ENCODE data around the gene PDLIM1. TPM values are rescaled to one million over a fixed set of nuclear protein-coding genes. Genes with fewer than 3 reads are reported as not detected.

PDLIM1 gene
- total and polyA plus RNA-seq, 9 of the 15 experiments (the other 6 are each of a cell fraction or from before 2014, with no cell fraction given) = 19.8 to 164 (median 39.1) TPM

DNA sequence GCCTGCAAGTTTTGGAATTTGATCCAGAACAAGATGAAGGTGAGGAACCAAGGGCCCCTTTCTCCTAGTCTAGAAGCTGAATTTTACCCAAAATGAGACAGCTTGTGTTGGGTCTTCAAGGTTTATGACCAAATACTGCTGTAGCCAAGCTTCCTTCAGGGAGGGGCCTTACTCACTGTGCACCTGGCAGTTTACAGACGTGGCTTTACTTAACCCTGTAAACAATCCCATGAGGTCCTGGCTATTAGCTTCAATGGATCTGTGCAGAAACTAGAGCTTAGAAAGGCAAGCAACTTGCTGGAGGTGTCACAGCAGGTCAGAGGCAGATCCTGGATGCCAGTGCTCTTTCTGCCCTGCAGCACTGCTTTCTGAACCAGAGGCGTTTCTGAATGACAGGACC, 46.7 kb downstream of the PDLIM1 start:
- ChIA-PET CTCF (ENCODE audit: low intra/inter-chr PET ratio) (interaction anchor here (1.5 to 2.1 kb wide), 3 partner anchors 61 to 614 kb away, joined by 6 to 12 read pairs (median 8); no protein-coding TSS in a partner anchor), POLR2A (no interaction called here)
- Histone ChIP-seq H3K79me2 (ENCODE audit: control insufficient read depth, insufficient read depth, low read length) (no peaks in the 10 kb centered on the region), H3K36me3 (ENCODE audit: control insufficient read depth, insufficient read depth, low read length) (peaks cover 72% of the 10 kb centered on the region), H3K4me3 (no peak overlapping the region), H3K4me1 (replicated peaks in 1 of 2; ENCODE audit: control insufficient read depth in 2 of 2, insufficient read depth in 2 of 2, low read length in 2 of 2) (0 out of 5 replicates have a peak, but pooled peaks cover 0 to 3% of the 10 kb centered on the region in 2 experiments), H3K27ac (ENCODE audit: extremely low read depth, low read depth, low read length) (no peak overlapping the region), H3K27me3 (ENCODE audit: control insufficient read depth in 2 of 2, insufficient read depth in 2 of 2, low read length in 2 of 2) (no peaks in the 10 kb centered on the region), H3K4me2 (ENCODE audit: insufficient read depth, low read length) (no peak overlapping the region), H4K20me1 (replicated peaks; ENCODE audit: control insufficient read depth, insufficient read depth, low read length) (no peaks in the 10 kb centered on the region; the same call in 1 of the 2 replicates), H3K9me3 (replicated peaks; ENCODE audit: control insufficient read depth, insufficient read depth, low read depth, low read length) (no peaks in the 10 kb centered on the region), H3K9me1 (ENCODE audit: control insufficient read depth, insufficient read depth, low read length) (no peaks in the 10 kb centered on the region), H3K9ac (ENCODE audit: insufficient read depth in 1 of 2, low read depth in 2 of 2, low read length in 2 of 2) (no peak overlapping the region), H2AFZ (ENCODE audit: low read depth, low read length) (no peak overlapping the region)
- in situ Hi-C loops (cut with MboI) (loop anchor here (10.0 kb wide), 1 partner anchor 371 kb away; no protein-coding TSS in a partner anchor), intact Hi-C loops (cut with micrococcal nuclease) (loop anchor here (5.0 kb wide), 1 partner anchor 42 kb away; no protein-coding TSS in a partner anchor)
- no TSS peak for BruUV-seq (replicated peaks)
- ATAC-seq (no peak), FAIRE-seq (no peak), DNase-seq (ENCODE audit: extremely low read depth in 1 of 4, low spot score in 3 of 4) (no peak)
- 86% methylated on average over 2 of the region's 2 CpGs for WGBS (ENCODE audit: insufficient coverage, low coverage, missing lambda C conversion rate)
- TF ChIP-seq E2F4 (CRISPR knock-in tag; IDR thresholded peaks at IDR 0.05; ENCODE audit: low read depth) (no peak), CCNT2 (IDR thresholded peaks at IDR 0.05; ENCODE audit: borderline replicate concordance, extremely low read depth, insufficient read length, low read depth, low read length) (no peak), RREB1 (CRISPR knock-in tag; IDR thresholded peaks at IDR 0.05) (no peak), ZNF3 (CRISPR knock-in tag; IDR thresholded peaks at IDR 0.05) (no peak), CBX3 (IDR thresholded peaks at IDR 0.05; ENCODE audit: borderline replicate concordance in 1 of 2, low read length in 2 of 2) (no peak), TSHZ1 (CRISPR knock-in tag; IDR thresholded peaks at IDR 0.05) (no peak)
- TF ChIP-seq, protein P1, sequence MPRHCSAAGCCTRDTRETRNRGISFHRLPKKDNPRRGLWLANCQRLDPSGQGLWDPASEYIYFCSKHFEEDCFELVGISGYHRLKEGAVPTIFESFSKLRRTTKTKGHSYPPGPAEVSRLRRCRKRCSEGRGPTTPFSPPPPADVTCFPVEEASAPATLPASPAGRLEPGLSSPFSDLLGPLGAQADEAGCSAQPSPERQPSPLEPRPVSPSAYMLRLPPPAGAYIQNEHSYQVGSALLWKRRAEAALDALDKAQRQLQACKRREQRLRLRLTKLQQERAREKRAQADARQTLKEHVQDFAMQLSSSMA (CRISPR knock-in tag; IDR thresholded peaks at IDR 0.05) = no peak
- TF ChIP-seq, protein P2, sequence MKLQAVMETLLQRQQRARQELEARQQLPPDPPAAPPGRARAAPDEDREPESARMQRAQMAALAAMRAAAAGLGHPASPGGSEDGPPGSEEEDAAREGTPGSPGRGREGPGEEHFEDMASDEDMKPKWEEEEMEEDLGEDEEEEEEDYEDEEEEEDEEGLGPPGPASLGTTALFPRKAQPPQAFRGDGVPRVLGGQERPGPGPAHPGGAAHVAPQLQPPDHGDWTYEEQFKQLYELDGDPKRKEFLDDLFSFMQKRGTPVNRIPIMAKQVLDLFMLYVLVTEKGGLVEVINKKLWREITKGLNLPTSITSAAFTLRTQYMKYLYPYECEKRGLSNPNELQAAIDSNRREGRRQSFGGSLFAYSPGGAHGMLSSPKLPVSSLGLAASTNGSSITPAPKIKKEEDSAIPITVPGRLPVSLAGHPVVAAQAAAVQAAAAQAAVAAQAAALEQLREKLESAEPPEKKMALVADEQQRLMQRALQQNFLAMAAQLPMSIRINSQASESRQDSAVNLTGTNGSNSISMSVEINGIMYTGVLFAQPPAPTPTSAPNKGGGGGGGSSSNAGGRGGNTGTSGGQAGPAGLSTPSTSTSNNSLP (IDR thresholded peaks at IDR 0.05; ENCODE audit: borderline replicate concordance, low read depth, low read length) = no peak

Measured in K562 (cell line).